Measurements from ENCODE around the gene FOXP1.

DNA sequence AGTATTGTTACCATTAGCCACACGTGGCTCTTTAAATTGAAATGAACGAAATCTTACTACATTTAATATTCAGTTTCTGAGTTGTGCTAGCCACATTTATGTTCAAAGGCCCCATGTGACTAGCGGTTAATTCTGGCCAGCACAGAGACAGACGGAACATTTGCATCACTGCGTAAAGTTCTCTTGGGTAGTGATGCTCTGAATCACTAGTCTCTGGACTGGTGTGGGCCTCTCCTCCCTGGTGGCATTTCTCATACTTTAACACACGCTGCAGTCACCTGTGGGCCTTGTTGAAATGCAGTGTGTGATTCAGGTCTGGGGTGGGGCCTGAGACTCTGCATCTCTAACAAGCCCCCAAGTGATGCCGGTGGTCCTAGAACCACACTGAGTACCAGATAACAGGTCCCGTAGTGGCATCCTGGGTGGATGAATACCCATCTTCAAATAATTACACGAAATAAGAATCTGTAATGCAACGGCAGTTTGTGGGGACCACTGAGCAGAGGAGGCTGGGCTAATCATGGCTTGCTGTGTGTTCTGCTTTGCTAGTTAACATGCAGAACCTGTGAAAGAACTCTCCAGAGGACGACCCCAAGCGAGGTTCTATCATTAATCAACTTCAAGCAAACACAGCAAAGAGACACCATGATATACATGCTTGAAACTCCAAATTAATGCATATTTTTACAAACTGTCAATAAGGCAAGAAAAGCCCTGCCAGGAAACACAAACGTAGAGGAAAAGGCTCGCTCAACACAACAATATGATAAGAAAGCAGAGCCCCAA lies 623.8 kb downstream of the FOXP1 start:
- TF ChIP-seq, protein P1, sequence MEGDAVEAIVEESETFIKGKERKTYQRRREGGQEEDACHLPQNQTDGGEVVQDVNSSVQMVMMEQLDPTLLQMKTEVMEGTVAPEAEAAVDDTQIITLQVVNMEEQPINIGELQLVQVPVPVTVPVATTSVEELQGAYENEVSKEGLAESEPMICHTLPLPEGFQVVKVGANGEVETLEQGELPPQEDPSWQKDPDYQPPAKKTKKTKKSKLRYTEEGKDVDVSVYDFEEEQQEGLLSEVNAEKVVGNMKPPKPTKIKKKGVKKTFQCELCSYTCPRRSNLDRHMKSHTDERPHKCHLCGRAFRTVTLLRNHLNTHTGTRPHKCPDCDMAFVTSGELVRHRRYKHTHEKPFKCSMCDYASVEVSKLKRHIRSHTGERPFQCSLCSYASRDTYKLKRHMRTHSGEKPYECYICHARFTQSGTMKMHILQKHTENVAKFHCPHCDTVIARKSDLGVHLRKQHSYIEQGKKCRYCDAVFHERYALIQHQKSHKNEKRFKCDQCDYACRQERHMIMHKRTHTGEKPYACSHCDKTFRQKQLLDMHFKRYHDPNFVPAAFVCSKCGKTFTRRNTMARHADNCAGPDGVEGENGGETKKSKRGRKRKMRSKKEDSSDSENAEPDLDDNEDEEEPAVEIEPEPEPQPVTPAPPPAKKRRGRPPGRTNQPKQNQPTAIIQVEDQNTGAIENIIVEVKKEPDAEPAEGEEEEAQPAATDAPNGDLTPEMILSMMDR (IDR thresholded peaks at IDR 0.05), result no peak
- TF ChIP-seq POLR2A (IDR thresholded peaks at IDR 0.05), result no peak
